ENCODE results near the gene TRAPPC3L. TPM values are rescaled to one million over a fixed set of nuclear protein-coding genes. Genes with fewer than 3 reads are reported as not detected.

The TRAPPC3L gene
- total and polyA plus RNA-seq, 12 donors = 0.10 to 0.57 (median 0.27) TPM; not detected in 4

DNA sequence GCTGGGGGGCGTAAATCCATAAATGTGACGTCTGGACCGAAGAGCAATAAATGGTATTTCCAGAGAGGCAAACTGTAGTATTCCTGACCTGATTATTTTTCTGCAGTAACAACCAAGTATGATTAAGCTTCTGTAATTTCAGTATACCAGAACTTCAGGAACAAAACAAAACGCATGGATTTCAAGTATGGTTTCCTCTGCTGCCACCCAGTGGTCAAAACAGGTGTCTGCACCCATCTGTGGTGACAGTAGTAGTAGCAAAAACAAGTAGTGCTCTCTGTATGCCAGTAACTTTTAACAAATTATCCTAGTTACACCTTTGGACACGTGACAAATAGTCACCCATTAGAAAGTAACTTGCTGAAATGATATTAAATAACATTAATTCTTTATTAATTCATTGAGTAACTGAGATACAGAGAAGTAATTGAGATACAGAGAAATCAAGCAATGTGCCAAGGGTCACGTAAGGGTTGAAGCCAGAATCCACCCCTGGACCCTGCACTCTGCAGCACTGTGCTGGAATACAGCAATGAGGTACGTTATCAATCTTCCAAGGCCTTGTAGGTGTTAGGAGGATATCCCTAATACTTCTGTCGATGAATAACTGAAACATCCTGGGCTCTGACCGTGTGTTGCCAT, 16.0 kb upstream of the TRAPPC3L start:
- TF ChIP-seq, protein P1, sequence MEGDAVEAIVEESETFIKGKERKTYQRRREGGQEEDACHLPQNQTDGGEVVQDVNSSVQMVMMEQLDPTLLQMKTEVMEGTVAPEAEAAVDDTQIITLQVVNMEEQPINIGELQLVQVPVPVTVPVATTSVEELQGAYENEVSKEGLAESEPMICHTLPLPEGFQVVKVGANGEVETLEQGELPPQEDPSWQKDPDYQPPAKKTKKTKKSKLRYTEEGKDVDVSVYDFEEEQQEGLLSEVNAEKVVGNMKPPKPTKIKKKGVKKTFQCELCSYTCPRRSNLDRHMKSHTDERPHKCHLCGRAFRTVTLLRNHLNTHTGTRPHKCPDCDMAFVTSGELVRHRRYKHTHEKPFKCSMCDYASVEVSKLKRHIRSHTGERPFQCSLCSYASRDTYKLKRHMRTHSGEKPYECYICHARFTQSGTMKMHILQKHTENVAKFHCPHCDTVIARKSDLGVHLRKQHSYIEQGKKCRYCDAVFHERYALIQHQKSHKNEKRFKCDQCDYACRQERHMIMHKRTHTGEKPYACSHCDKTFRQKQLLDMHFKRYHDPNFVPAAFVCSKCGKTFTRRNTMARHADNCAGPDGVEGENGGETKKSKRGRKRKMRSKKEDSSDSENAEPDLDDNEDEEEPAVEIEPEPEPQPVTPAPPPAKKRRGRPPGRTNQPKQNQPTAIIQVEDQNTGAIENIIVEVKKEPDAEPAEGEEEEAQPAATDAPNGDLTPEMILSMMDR (IDR thresholded peaks at IDR 0.05) = peak; percentile 84 to 94 (median 92)
- no peak for TF ChIP-seq POLR2A (IDR thresholded peaks at IDR 0.05)
- H3K27ac ChIP-seq = no peak overlapping the region
- peaks cover 0 to 18% of the 10 kb centered on the region in 2 donors for H3K4me1 ChIP-seq (replicated peaks in 1 of 2)
- H3K9me3 ChIP-seq (replicated peaks in 1 of 3) = no peaks in the 10 kb centered on the region
- no peaks in the 10 kb centered on the region for H3K36me3 ChIP-seq (replicated peaks in 1 of 2)
- 35 to 42% (median 40%) methylated on average over 9 of the region's 9 CpGs for WGBS, 4 donors
- intact Hi-C loops (cut with DNase I) = loop anchor here in 1 of 2 donors (10.0 kb wide), 1 partner anchor 287 kb away; the partner anchor contains the start of gene TSPYL1
- no peak overlapping the region for H3K4me3 ChIP-seq
- DNase-seq = peak; percentile 61 to 95 (median 80)
- H3K27me3 ChIP-seq = no peaks in the 10 kb centered on the region

DNA sequence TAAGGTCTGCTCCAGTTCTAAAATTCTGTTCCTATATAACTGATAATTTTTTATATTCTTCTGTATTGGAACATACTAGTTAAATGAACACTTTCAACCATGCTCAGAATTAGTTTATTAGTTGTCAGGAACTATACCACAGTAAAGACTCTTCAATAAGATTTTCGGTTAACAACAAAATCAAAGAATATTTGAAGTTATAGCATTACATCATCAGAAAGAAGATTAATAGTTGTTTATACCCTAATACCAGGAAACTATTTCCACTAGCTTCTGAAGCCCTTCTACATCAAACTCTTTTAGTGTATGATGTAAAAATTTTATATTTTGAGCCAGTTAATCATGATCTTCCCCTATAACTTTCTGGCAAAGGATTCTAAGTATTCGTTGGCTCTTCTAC, 14.6 kb upstream of the TRAPPC3L start:
- WGBS, 4 donors = 78 to 80% (median 79%) methylated on average over 2 of the region's 2 CpGs
- Histone ChIP-seq H3K36me3 (replicated peaks in 1 of 2) (no peaks in the 10 kb centered on the region), H3K27me3 (no peaks in the 10 kb centered on the region), H3K27ac (no peak overlapping the region), H3K4me3 (no peak overlapping the region), H3K4me1 (replicated peaks in 1 of 2) (peaks cover 0 to 18% of the 10 kb centered on the region in 2 donors), H3K9me3 (replicated peaks in 1 of 3) (no peaks in the 10 kb centered on the region)
- intact Hi-C loops (cut with DNase I) = loop anchor here in 1 of 2 donors (10.0 kb wide), 1 partner anchor 285 kb away; the partner anchor contains the start of gene TSPYL1
- TF ChIP-seq POLR2A (IDR thresholded peaks at IDR 0.05) = no peak
- TF ChIP-seq, protein P1 (IDR thresholded peaks at IDR 0.05) = no peak
- no peak for DNase-seq

DNA sequence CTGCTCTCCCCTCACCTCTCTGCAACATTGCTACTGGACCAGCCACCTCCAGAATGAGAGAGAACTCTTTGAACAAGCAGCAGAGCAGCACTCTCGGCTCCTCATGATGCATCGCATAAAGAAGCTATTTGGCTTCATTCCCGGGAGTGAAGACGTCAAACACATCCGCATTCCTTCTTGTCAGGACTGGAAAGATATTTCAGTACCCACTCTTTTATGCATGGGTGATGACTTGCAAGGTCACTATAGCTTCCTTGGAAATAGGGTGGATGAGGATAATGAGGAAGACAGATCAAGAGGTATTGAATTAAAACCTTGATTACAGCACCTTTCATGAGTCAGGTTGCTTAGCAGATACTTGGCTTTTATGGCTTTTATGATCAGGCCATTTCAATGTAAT, 12.4 kb upstream of the TRAPPC3L start:
- 14 to 30% (median 25%) methylated on average over 5 of the region's 5 CpGs for WGBS, 4 donors
- Histone ChIP-seq H3K4me1 (replicated peaks in 1 of 2) (peaks cover 0 to 15% of the 10 kb centered on the region in 2 donors), H3K27me3 (no peaks in the 10 kb centered on the region), H3K9me3 (replicated peaks in 1 of 3) (no peaks in the 10 kb centered on the region), H3K36me3 (replicated peaks in 1 of 2) (no peaks in the 10 kb centered on the region), H3K4me3 (no peak overlapping the region), H3K27ac (peak overlapping the region in 1 of 5 donors; percentile 2)
- no peak for TF ChIP-seq POLR2A (IDR thresholded peaks at IDR 0.05)
- TF ChIP-seq, protein P1 (IDR thresholded peaks at IDR 0.05) = no peak
- intact Hi-C loops (cut with DNase I) = no loop called here
- DNase-seq = peak; percentile 43 to 90 (median 78)

DNA sequence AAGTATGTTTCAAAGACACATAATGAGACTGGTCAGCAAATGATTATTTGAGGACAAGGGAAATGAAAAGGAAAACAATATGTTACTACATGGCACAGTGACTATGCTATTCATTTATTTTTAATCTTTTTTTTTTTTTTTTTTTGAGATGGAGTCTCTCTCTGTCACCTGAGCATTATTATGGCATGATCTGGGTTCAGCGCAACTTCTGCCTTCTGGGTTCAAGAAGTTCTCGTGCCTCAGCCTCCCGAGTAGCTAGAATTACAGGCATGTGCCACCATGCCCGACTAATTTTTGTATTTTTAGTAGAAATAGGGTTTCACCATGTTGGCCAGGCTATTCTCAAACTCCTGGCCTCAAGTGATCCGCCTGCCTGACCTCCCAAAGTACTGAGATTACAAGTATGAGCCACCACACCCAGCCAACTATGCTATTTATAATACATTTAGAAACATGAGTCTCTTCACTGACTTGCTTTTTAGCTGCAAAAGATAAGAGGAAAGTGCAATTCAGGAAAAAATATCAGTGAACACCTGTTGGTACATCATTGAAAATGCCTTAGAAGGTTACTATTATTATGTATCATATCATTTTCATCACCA, 11.4 kb upstream of the TRAPPC3L start:
- intact Hi-C loops (cut with DNase I) = no loop called here
- no peak overlapping the region for H3K4me3 ChIP-seq
- DNase-seq = no peak
- H3K36me3 ChIP-seq (replicated peaks in 1 of 2) = no peaks in the 10 kb centered on the region
- peaks cover 0 to 14% of the 10 kb centered on the region in 2 donors for H3K4me1 ChIP-seq (replicated peaks in 1 of 2)
- H3K27me3 ChIP-seq = no peaks in the 10 kb centered on the region
- TF ChIP-seq, protein P1 (IDR thresholded peaks at IDR 0.05) = no peak
- no peak for TF ChIP-seq POLR2A (IDR thresholded peaks at IDR 0.05)
- no peak overlapping the region for H3K27ac ChIP-seq
- no peaks in the 10 kb centered on the region for H3K9me3 ChIP-seq (replicated peaks in 1 of 3)
- 87 to 97% (median 92%) methylated on average over 5 of the region's 5 CpGs for WGBS, 4 donors
